ENCODE measurements around the gene FCER2. TPM values are rescaled to one million over a fixed set of nuclear protein-coding genes. Genes with fewer than 3 reads are reported as not detected.
A peak's percentile ranks its signal among the peaks of the same experiment; 100 is the strongest.

The FCER2 gene
- total and polyA plus RNA-seq, 2 of the 13 experiments (the other 11 are each of a cell fraction or from before 2014, with no cell fraction given), result not detected

DNA sequence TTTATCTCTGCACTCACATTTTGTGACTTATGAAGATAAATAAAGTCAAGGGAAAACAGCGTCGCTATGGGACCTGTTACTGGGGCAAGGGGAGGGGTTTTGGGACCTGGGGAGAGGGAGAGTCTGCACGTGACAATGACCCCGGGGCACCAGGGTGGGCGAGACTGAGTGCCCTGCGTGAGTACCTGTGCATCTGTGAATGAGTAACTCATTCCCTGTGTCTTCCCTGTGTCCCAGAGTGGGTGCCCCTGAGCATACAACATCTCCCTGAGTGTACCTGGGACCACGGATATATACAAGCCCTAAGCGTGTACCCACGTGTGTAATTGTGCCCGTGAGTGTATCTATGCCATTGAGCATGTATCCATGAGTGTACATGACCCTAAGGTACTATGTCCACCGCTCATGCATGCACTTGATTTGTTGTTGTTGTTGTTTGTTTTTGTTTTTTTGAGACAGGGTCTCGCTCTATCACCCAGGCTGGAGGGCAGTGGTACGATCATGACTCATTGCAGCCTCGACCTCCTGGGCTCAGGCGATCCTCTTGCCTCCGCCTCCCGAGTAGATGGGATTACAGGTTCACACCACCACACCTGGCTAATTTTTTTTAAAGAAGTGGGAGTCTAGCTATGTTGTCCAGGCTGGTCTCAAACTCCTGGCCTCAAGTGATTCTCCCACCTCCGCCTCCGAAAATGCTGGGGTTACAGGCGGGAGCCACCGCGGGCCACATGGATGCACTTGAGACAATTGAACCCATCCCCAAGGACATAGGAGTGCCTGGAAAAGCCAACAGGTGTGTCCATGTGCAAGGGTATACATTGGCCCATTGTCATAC, 21.9 kb downstream of the FCER2 start:
- no peak for DNase-seq (ENCODE audit: low spot score)
- H4K20me1 ChIP-seq (ENCODE audit: insufficient read depth, low read length), result no peaks in the 10 kb centered on the region
- ATAC-seq, result no peak
- intact Hi-C loops (cut with micrococcal nuclease; ENCODE audit: unreplicated experiment), result loop anchor here (2.0 kb wide), 1 partner anchor 119 kb away; no protein-coding TSS in a partner anchor
- in situ Hi-C loops (cut with HindIII; ENCODE audit: extremely low pct_ligation_motif_present, low pct_unique_long_range_greater_than_20kb), result loop anchor here (5.0 to 10.0 kb wide), 2 partner anchors 115 to 118 kb away; no protein-coding TSS in a partner anchor
- H3K9me3 ChIP-seq (ENCODE audit: low read length), result no peaks in the 10 kb centered on the region
- peaks cover 3 to 20% of the 10 kb centered on the region in 2 experiments; a peak in 2 of 5 replicates for H3K27me3 ChIP-seq (ENCODE audit: control insufficient read depth in 1 of 2, insufficient read depth in 2 of 2, low read length in 2 of 2)
- peaks cover 5% of the 10 kb centered on the region for H3K79me2 ChIP-seq (ENCODE audit: insufficient read depth, low read length)
- H2AFZ ChIP-seq (ENCODE audit: low read length), result no peak overlapping the region
- no TSS peak for BruUV-seq (replicated peaks)
- peaks cover 36% of the 10 kb centered on the region for H3K4me1 ChIP-seq (ENCODE audit: insufficient read depth, low read length)
- no peak for FAIRE-seq
- H3K4me3 ChIP-seq (replicated peaks in 1 of 3; ENCODE audit: insufficient read depth in 1 of 3, low read depth in 2 of 3, low read length in 3 of 3), result peak overlapping the region; percentile 85 to 99 (median 97); a peak in 5 of 6 replicates
- H3K27ac ChIP-seq (ENCODE audit: extremely low read length, insufficient read depth, low read length), result no peak overlapping the region
- 0 out of 5 replicates have a peak, but pooled peaks cover 0 to 2% of the 10 kb centered on the region in 2 experiments for H3K36me3 ChIP-seq (replicated peaks in 1 of 2; ENCODE audit: control insufficient read depth in 1 of 2, insufficient read depth in 2 of 2, low read length in 2 of 2)
- H3K9ac ChIP-seq (ENCODE audit: insufficient read depth, low read depth, low read length), result peak overlapping the region; percentile 24; the same call in 1 of the 2 replicates
- ChIA-PET CTCF (ENCODE audit: low intra/inter-chr PET ratio, low total read pairs) (interaction anchor here (2.8 to 3.1 kb wide), 2 partner anchors 28 to 111 kb away, joined by 13 to 34 read pairs; no protein-coding TSS in a partner anchor), POLR2A (interaction anchor here (0.7 to 1.2 kb wide), 2 partner anchors 43 to 112 kb away, joined by 4 read pairs; no protein-coding TSS in a partner anchor)
- peak overlapping the region; percentile 92 for H3K4me2 ChIP-seq (ENCODE audit: low read depth, low read length)
- 8% methylated on average over 21 of the region's 22 CpGs for WGBS (ENCODE audit: low lambda C conversion rate)
- TF ChIP-seq ZIK1 (CRISPR knock-in tag; IDR thresholded peaks at IDR 0.05; ENCODE audit: borderline replicate concordance, low read depth) (no peak), TCF7 (IDR thresholded peaks at IDR 0.05; ENCODE audit: low read depth) (no peak), ZNF777 (CRISPR knock-in tag; IDR thresholded peaks at IDR 0.05) (no peak), REXO4 (CRISPR knock-in tag; IDR thresholded peaks at IDR 0.05; ENCODE audit: borderline replicate concordance) (no peak), ZBTB7A (CRISPR knock-in tag; IDR thresholded peaks at IDR 0.05) (no peak), TAF1 (CRISPR knock-in tag; IDR thresholded peaks at IDR 0.05) (no peak), GZF1 (CRISPR knock-in tag; IDR thresholded peaks at IDR 0.05) (no peak)
- TF ChIP-seq, protein P1, sequence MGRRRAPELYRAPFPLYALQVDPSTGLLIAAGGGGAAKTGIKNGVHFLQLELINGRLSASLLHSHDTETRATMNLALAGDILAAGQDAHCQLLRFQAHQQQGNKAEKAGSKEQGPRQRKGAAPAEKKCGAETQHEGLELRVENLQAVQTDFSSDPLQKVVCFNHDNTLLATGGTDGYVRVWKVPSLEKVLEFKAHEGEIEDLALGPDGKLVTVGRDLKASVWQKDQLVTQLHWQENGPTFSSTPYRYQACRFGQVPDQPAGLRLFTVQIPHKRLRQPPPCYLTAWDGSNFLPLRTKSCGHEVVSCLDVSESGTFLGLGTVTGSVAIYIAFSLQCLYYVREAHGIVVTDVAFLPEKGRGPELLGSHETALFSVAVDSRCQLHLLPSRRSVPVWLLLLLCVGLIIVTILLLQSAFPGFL (CRISPR knock-in tag; IDR thresholded peaks at IDR 0.05), result no peak
- TF ChIP-seq, protein P2, sequence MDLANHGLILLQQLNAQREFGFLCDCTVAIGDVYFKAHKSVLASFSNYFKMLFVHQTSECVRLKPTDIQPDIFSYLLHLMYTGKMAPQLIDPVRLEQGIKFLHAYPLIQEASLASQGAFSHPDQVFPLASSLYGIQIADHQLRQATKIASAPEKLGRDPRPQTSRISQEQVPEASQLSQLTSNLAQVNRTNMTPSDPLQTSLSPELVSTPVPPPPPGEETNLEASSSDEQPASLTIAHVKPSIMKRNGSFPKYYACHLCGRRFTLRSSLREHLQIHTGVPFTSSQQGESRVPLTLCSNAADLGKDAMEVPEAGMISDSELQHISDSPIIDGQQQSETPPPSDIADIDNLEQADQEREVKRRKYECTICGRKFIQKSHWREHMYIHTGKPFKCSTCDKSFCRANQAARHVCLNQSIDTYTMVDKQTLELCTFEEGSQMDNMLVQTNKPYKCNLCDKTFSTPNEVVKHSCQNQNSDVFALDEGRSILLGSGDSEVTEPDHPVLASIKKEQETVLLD (CRISPR knock-in tag; IDR thresholded peaks at IDR 0.05; ENCODE audit: low read depth), result no peak
- TF ChIP-seq, protein P3, sequence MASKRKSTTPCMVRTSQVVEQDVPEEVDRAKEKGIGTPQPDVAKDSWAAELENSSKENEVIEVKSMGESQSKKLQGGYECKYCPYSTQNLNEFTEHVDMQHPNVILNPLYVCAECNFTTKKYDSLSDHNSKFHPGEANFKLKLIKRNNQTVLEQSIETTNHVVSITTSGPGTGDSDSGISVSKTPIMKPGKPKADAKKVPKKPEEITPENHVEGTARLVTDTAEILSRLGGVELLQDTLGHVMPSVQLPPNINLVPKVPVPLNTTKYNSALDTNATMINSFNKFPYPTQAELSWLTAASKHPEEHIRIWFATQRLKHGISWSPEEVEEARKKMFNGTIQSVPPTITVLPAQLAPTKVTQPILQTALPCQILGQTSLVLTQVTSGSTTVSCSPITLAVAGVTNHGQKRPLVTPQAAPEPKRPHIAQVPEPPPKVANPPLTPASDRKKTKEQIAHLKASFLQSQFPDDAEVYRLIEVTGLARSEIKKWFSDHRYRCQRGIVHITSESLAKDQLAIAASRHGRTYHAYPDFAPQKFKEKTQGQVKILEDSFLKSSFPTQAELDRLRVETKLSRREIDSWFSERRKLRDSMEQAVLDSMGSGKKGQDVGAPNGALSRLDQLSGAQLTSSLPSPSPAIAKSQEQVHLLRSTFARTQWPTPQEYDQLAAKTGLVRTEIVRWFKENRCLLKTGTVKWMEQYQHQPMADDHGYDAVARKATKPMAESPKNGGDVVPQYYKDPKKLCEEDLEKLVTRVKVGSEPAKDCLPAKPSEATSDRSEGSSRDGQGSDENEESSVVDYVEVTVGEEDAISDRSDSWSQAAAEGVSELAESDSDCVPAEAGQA (IDR thresholded peaks at IDR 0.05; ENCODE audit: low read depth), result no peak
- TF ChIP-seq, protein P3 (CRISPR knock-in tag; IDR thresholded peaks at IDR 0.05; ENCODE audit: borderline replicate concordance), result no peak
